ENCODE data around the gene ADPRS. TPM values are rescaled to one million over a fixed set of nuclear protein-coding genes. Genes with fewer than 3 reads are reported as not detected.

Gene ADPRS
- total RNA-seq, 1 experiment from 2014 or later = 83.0 TPM

DNA sequence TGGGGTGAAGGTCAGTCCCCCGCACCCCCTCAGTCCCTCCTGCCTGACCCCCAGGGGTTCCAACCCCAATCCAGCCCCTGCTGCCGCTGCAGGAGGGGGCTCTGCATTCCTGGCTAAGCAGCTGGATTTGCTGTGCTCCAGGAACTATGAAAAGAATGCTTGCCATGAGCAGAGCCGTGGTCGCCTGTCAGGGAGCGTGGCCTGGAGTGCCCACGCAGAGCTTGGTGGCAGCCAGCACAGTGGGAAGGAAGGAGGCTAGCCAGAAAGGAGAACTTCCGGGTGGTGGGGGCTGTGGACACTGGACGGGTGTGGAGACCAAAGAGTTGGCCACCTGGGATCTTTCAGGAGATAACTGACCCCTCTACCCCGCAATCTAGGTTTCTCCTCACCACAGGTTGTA lies 30.8 kb downstream of the ADPRS start:
- H3K9ac ChIP-seq (ENCODE audit: low read length) = no peak overlapping the region
- no peaks in the 10 kb centered on the region for H3K4me1 ChIP-seq (ENCODE audit: insufficient read depth, low read length)
- H4K20me1 ChIP-seq (ENCODE audit: low read length) = no peaks in the 10 kb centered on the region
- peaks cover 3% of the 10 kb centered on the region; the same call in 1 of the 2 replicates for H3K27me3 ChIP-seq (ENCODE audit: low read length)
- H3K27ac ChIP-seq (ENCODE audit: low read length) = no peak overlapping the region
- no peaks in the 10 kb centered on the region for H3K9me3 ChIP-seq (ENCODE audit: low read length)
- no peak overlapping the region for H3K4me3 ChIP-seq (ENCODE audit: low read length)
- intact Hi-C loops (cut with micrococcal nuclease) = no loop called here
- H2AFZ ChIP-seq (ENCODE audit: low read length) = no peak overlapping the region
- no peaks in the 10 kb centered on the region for H3K36me3 ChIP-seq (ENCODE audit: low read depth, low read length)
- no peak overlapping the region for H3K4me2 ChIP-seq (ENCODE audit: low read length)
- no peaks in the 10 kb centered on the region for H3K79me2 ChIP-seq (ENCODE audit: low read length)
- H3K9me2 ChIP-seq (replicated peaks; ENCODE audit: low read length) = no peaks in the 10 kb centered on the region
- no peak for DNase-seq
- BruUV-seq (replicated peaks) = no TSS peak
- CTCF ChIA-PET = no interaction called here
- TF ChIP-seq CTCF (conservative IDR thresholded peaks at IDR 0.05; ENCODE audit: low read depth, low read length) (no peak), EZH2 (IDR thresholded peaks at IDR 0.05; ENCODE audit: low read length, unreplicated experiment) (no peak), EZH2phosphoT487 (IDR thresholded peaks at IDR 0.05; ENCODE audit: borderline replicate concordance, low read length) (no peak)
- ATAC-seq = no peak
- H3F3A ChIP-seq (ENCODE audit: low read length, unreplicated experiment) = no peaks in the 10 kb centered on the region
- POLR2A ChIA-PET (ENCODE audit: unreplicated experiment) = no interaction called here

- Histone ChIP-seq H3F3A (ENCODE audit: low read length, unreplicated experiment) (no peaks in the 10 kb centered on the region), H4K20me1 (ENCODE audit: low read length) (no peaks in the 10 kb centered on the region), H3K79me2 (ENCODE audit: low read length) (no peaks in the 10 kb centered on the region), H3K4me2 (ENCODE audit: low read length) (no peak overlapping the region), H3K9me3 (ENCODE audit: low read length) (no peaks in the 10 kb centered on the region), H3K9ac (ENCODE audit: low read length) (no peak overlapping the region), H3K36me3 (ENCODE audit: low read depth, low read length) (no peaks in the 10 kb centered on the region), H3K4me3 (ENCODE audit: low read length) (no peak overlapping the region), H3K27me3 (ENCODE audit: low read length) (peaks cover 9% of the 10 kb centered on the region; the same call in 1 of the 2 replicates), H3K9me2 (replicated peaks; ENCODE audit: low read length) (no peaks in the 10 kb centered on the region), H2AFZ (ENCODE audit: low read length) (no peak overlapping the region), H3K27ac (ENCODE audit: low read length) (no peak overlapping the region), H3K4me1 (ENCODE audit: insufficient read depth, low read length) (no peaks in the 10 kb centered on the region)
- ATAC-seq (no peak), DNase-seq (no peak)
- intact Hi-C loops (cut with micrococcal nuclease) = no loop called here
- ChIA-PET POLR2A (ENCODE audit: unreplicated experiment) (no interaction called here), CTCF (no interaction called here)
- TF ChIP-seq CTCF (conservative IDR thresholded peaks at IDR 0.05; ENCODE audit: low read depth, low read length) = no peak
- no peak for TF ChIP-seq EZH2 (IDR thresholded peaks at IDR 0.05; ENCODE audit: low read length, unreplicated experiment)
- no peak for TF ChIP-seq EZH2phosphoT487 (IDR thresholded peaks at IDR 0.05; ENCODE audit: borderline replicate concordance, low read length)
- no TSS peak for BruUV-seq (replicated peaks)
Observed at GRCh38 chr1:36122062-36123030, 33.7 kb downstream of the ADPRS start.

DNA sequence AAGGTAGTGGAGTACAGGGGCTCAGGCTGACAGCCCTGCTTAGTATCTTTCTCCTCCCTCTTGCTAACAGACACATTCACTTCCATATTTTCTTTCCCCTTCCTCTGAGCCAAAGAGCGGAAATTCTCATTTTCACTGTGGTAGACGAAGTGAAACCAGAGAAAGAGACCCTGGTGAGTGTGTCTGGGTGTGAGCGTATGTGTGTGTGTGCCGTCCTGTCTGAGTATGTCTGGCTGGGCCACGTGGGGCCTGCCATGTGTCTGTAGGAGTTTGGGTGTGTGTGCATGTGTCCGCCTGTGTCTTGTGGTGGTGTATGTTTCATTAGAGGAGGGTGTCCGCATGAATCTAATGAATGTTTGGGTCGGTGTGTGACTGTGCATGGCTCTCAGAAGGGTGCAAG lies 34.7 kb downstream of the ADPRS start:
- no peak overlapping the region for H3K9ac ChIP-seq (ENCODE audit: low read length)
- intact Hi-C loops (cut with micrococcal nuclease) = no loop called here
- no peak for ATAC-seq
- peaks cover 9% of the 10 kb centered on the region; the same call in 1 of the 2 replicates for H3K27me3 ChIP-seq (ENCODE audit: low read length)
- BruUV-seq (replicated peaks) = no TSS peak
- H3K36me3 ChIP-seq (ENCODE audit: low read depth, low read length) = no peaks in the 10 kb centered on the region
- no peak overlapping the region for H3K4me3 ChIP-seq (ENCODE audit: low read length)
- POLR2A ChIA-PET (ENCODE audit: unreplicated experiment) = no interaction called here
- H2AFZ ChIP-seq (ENCODE audit: low read length) = no peak overlapping the region
- no peak for TF ChIP-seq EZH2 (IDR thresholded peaks at IDR 0.05; ENCODE audit: low read length, unreplicated experiment)
- no peak for TF ChIP-seq EZH2phosphoT487 (IDR thresholded peaks at IDR 0.05; ENCODE audit: borderline replicate concordance, low read length)
- TF ChIP-seq CTCF (conservative IDR thresholded peaks at IDR 0.05; ENCODE audit: low read depth, low read length) = no peak
- DNase-seq = no peak
- no peaks in the 10 kb centered on the region for H3K9me3 ChIP-seq (ENCODE audit: low read length)
- H3K9me2 ChIP-seq (replicated peaks; ENCODE audit: low read length) = no peaks in the 10 kb centered on the region
- no peaks in the 10 kb centered on the region for H3F3A ChIP-seq (ENCODE audit: low read length, unreplicated experiment)
- H3K4me1 ChIP-seq (ENCODE audit: insufficient read depth, low read length) = no peaks in the 10 kb centered on the region
- no peaks in the 10 kb centered on the region for H3K79me2 ChIP-seq (ENCODE audit: low read length)
- CTCF ChIA-PET = no interaction called here
- no peaks in the 10 kb centered on the region for H4K20me1 ChIP-seq (ENCODE audit: low read length)
- no peak overlapping the region for H3K4me2 ChIP-seq (ENCODE audit: low read length)
- no peak overlapping the region for H3K27ac ChIP-seq (ENCODE audit: low read length)

Data from PC-3 (cell line).